Tibial nerve (tissue), 4 donors: Measurements from ENCODE around the gene MAP3K20. TPM values are rescaled to one million over a fixed set of nuclear protein-coding genes. Genes with fewer than 3 reads are reported as not detected.
A peak's percentile ranks its signal among the peaks of the same experiment; 100 is the strongest.

ENCODE experiments used
- DNase-seq, 2 donors: peaks; one replicate each; pipeline ENCODE4 v3.0.0-alpha.2; 2019; ENCODE audit warnings: low spot score in 2 of 2
- H3K27ac ChIP-seq, 4 donors: fragments of 200-600 bp; sonication (generic) in 3 of 4; one replicate each; pipeline ENCODE4 v1.5.1; 2017 to 2019; ENCODE audit warnings: mild to moderate bottlenecking in 1 of 4
- H3K27me3 ChIP-seq, 2 donors: fragments of 200-600 bp; sonication (generic) in 1 of 2; one replicate each; pipeline versions ENCODE4 v1.5.1 to v1.6.0; 2017 to 2019
- H3K36me3 ChIP-seq, 3 donors: fragments of 200-600 bp; sonication (generic); one replicate each; pipeline ENCODE4 v1.5.1; 2018 to 2019
- H3K4me1 ChIP-seq, 4 donors: fragments of 200-600 bp; sonication (generic) in 3 of 4; one replicate each; pipeline ENCODE4 v1.5.1; 2017 to 2019
- H3K4me3 ChIP-seq, 4 donors: fragments of 200-600 bp; sonication (generic) in 3 of 4; one replicate each; pipeline ENCODE4 v1.5.1; 2017 to 2019; ENCODE audit warnings: mild to moderate bottlenecking in 1 of 4, moderate library complexity in 1 of 4
- H3K9me3 ChIP-seq, 4 donors: fragments of 200-600 bp; sonication (generic) in 3 of 4; one replicate each; pipeline ENCODE4 v1.5.1; 2017 to 2019
- CTCF ChIP-seq, 5 experiments: fragments of 200-600 bp in 3 of 5; fragments of 450-650 bp in 2 of 5; sonication (generic) in 3 of 5; IDR thresholded peaks; one replicate each; pipeline ENCODE4 v1.5.1; 2016 to 2019; ENCODE audit warnings: antibody characterized with exemption in 5 of 5, mild to moderate bottlenecking in 3 of 5, moderate library complexity in 2 of 5
- EP300 ChIP-seq, 2 donors: sonication (generic); formaldehyde crosslinking; IDR thresholded peaks; one replicate each; pipeline ENCODE4 v1.6.1; 2017; ENCODE audit warnings: antibody characterized with exemption in 2 of 2, mild to moderate bottlenecking in 1 of 2
- POLR2A ChIP-seq, 2 donors: fragments of 450-650 bp; IDR thresholded peaks; one replicate each; pipeline ENCODE4 v1.6.1; 2017; ENCODE audit warnings: antibody characterized with exemption in 2 of 2, mild to moderate bottlenecking in 2 of 2, moderate library complexity in 2 of 2
- WGBS, 2 donors: methylation state at CpG; one replicate each; pipeline ENCODE4 v1.1.5; 2018; 5-methylcytosine and 5-hydroxymethylcytosine counted together
- total RNA-seq, 4 donors: library from RNA; depleted of rRNA; stranded (reverse); fragments of >200 nt; gene quantifications; one replicate each; pipeline ENCODE4 v1.1.0, GENCODE V29; 2016

Gene MAP3K20
- total RNA-seq, 4 donors from 2014 or later: 21.9 to 32.6 (median 23.2) TPM

GRCh38 chr2:173077506-173078177 lies 2.0 kb downstream of the MAP3K20 start:
- no peak for DNase-seq
- H3K4me3 ChIP-seq: peak overlapping the region in 3 of 4 donors; percentile 72 to 89 (median 82)
- no peaks in the 10 kb centered on the region for H3K36me3 ChIP-seq
- no peaks in the 10 kb centered on the region for H3K27me3 ChIP-seq
- WGBS, 2 donors: 67 to 73% methylated on average over 5 of the region's 5 CpGs
- H3K4me1 ChIP-seq: peaks cover 0 to 19% (median 5%) of the 10 kb centered on the region in 4 donors
- H3K27ac ChIP-seq: peak overlapping the region; percentile 88 to 96 (median 93)
- no peak for TF ChIP-seq POLR2A (IDR thresholded peaks at IDR 0.05)
- TF ChIP-seq EP300 (IDR thresholded peaks at IDR 0.05): no peak
- no peak for TF ChIP-seq CTCF (IDR thresholded peaks at IDR 0.05)
- H3K9me3 ChIP-seq: no peaks in the 10 kb centered on the region

- Histone ChIP-seq H3K4me3 (no peak overlapping the region), H3K27ac (no peak overlapping the region)
Observed at GRCh38 chr2:173079141-173079540, 3.5 kb downstream of the MAP3K20 start.

GRCh38 chr2:173079973-173080860 lies 4.6 kb downstream of the MAP3K20 start:
- H3K27ac ChIP-seq: no peak overlapping the region
- H3K4me3 ChIP-seq: no peak overlapping the region
- DNase-seq: no peak
- WGBS, 2 donors: 86 to 97% methylated on average over 6 of the region's 6 CpGs
- no peaks in the 10 kb centered on the region for H3K36me3 ChIP-seq
- H3K9me3 ChIP-seq: no peaks in the 10 kb centered on the region
- TF ChIP-seq CTCF (IDR thresholded peaks at IDR 0.05): no peak
- TF ChIP-seq POLR2A (IDR thresholded peaks at IDR 0.05): no peak
- H3K4me1 ChIP-seq: peaks cover 0 to 24% (median 4%) of the 10 kb centered on the region in 4 donors
- no peaks in the 10 kb centered on the region for H3K27me3 ChIP-seq

More at GRCh38 chr2:173079141-173079540, 3.5 kb downstream of the MAP3K20 start:
- Histone ChIP-seq H3K27me3 (no peaks in the 10 kb centered on the region), H3K9me3 (no peaks in the 10 kb centered on the region), H3K36me3 (no peaks in the 10 kb centered on the region), H3K4me1 (peaks cover 0 to 27% (median 5%) of the 10 kb centered on the region in 4 donors)
- TF ChIP-seq POLR2A (IDR thresholded peaks at IDR 0.05) (no peak), EP300 (IDR thresholded peaks at IDR 0.05) (no peak), CTCF (IDR thresholded peaks at IDR 0.05) (no peak)
- no peak for DNase-seq
- WGBS, 2 donors: 90 to 92% methylated on average over 3 of the region's 3 CpGs

- Histone ChIP-seq H3K4me3 (no peak overlapping the region), H3K27ac (peak overlapping the region in 2 of 4 donors; percentile 25 to 29), H3K9me3 (no peaks in the 10 kb centered on the region), H3K27me3 (no peaks in the 10 kb centered on the region), H3K4me1 (peaks cover 0 to 12% (median 0%) of the 10 kb centered on the region in 4 donors), H3K36me3 (no peaks in the 10 kb centered on the region)
- no peak for TF ChIP-seq CTCF (IDR thresholded peaks at IDR 0.05)
- TF ChIP-seq EP300 (IDR thresholded peaks at IDR 0.05): no peak
- TF ChIP-seq POLR2A (IDR thresholded peaks at IDR 0.05): no peak
- WGBS, 2 donors: 79 to 82% methylated on average over 2 of the region's 2 CpGs
- peak in 1 of 2 donors; percentile 32 for DNase-seq
Observed at GRCh38 chr2:173086518-173087213, 11.0 kb downstream of the MAP3K20 start.
